SK-N-MC (cell line): Measurements from ENCODE around the gene ANK2.

Experiments used
- FOXP2 ChIP-seq: optimal IDR thresholded peaks from 2 replicates; pipeline ENCODE3; 2011; ENCODE audit warnings: mild to moderate bottlenecking, moderate library complexity; ENCODE audit not compliant: insufficient read depth; ENCODE audit errors: extremely low read length, control extremely low read depth
- POLR2AphosphoS5 ChIP-seq: IDR thresholded peaks from 2 replicates; pipeline ENCODE4 v1.6.1; 2012; ENCODE audit warnings: mild to moderate bottlenecking, low read depth, low read length, borderline replicate concordance

GRCh38 chr4:113169368-113169767 is 119.9 kb downstream of the ANK2 start:
- TF ChIP-seq POLR2AphosphoS5 = no peak
- TF ChIP-seq FOXP2 = no peak
